CD4-positive, alpha-beta T cell treated with Interleukin-15 for 4 hours (primary cell): ENCODE measurements around the gene OLA1.
"Not testable (repeated sequence)": the region's sequence is repeated elsewhere in the genome, so short reads cannot be mapped to it uniquely, and the experiment has no call there.

Experiments
- DNase-seq: peaks from one replicate; pipeline ENCODE4 v3.0.0-alpha.2; 2020; ENCODE audit warnings: low spot score

The OLA1 gene

DNA sequence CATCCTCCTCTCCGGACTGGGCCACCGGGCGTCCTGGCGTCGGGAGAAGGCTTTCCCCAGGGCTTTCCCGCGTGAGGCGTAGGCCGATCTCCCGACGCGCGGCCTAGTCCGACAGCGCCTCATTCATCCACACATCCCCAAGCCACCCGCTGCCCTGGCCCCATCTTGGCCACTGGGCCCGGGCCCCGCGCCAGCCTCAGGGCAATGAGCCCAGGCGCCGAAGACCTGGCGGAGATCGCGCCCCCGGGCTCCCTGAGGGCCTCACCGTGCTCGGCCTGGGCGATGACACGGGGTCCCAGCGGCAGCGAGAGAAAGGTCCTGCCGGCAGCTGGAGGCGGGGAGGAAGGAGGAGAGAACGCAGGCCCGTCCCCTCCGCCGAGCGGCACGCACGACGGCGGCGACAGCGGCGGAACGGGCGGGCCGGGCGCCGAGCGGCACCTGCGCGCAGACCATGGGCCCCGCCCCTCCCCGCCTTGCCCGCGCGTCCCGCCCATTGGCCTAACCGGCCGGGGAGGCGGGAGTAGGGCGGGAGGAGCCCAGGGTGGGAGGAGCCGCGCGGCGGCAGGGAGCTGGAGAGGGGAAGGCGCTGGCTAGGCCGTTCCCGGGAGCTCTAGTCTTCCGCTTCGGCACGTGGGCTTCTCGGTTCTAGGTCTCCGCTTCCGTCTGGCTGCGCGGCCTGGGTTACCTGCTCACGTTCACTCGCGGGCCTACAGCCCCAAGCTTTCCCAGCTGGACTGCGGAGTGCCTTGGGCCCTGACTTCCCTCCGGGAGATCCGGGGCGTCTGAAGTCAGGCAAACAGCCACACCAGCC lies at the start of gene OLA1:
Gene OLA1 (minus strand): TSS at position 346 of the 811 bp plus-strand sequence. CDS start 1,717 bp downstream, outside the sequence.
- peak; percentile 93 for DNase-seq

DNA sequence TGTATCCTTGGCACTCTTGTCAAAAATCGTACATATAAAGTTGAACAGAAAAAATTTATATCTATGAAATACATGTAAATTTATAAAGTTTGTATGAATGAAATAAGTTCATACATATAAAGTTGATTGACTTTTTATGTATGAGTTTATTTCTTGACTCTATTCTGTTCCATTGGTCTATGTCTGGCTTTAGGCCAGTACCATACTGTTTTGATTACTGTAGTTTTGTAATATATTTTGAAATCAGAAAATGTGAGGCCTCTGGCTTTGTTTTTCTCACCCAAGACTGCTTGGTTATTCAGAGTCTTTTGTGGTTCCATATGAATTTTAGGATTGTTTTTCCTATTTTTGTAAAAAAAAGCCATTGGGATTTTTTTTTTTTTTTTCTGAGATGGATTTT lies 44.6 kb upstream of the OLA1 start:
- no peak for DNase-seq

DNA sequence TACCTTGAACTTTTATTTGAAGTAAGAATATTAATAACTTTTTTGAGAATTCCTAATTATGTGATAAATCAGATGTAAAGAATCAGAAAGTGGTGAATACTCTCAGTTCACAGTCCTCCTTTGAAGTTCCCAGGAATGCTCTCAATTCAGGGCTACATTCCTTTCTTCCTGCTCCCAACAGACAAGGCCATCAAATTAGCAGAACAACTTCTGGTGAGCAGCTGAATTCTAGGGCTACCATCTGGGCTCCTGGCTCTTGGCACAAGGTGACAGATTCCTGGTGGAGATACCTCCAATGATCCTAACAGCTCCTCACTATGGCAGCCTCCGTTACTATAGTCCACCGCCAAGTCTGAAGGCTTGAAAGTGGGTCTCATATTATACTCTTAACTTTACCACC lies 37.8 kb upstream of the OLA1 start:
- DNase-seq, result no peak

DNA sequence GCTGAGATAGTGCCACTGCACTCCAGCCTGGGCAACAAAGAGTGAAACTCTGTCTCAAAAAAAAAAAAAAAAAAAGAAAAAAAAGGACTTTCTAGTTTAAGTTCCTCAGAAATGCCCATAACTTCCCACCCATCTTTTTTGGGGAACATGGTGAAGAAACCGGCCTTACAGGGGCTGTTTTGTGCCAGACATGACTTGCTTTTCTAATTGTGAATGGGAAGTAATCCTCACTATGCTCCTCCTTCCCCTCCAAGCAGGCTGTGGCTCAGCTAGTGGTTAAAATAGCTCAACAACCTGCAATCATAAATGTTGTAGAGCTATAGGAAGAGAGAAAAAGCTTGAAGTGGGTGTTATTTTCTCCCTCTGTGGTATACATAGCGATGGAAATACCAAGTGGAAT lies 34.1 kb upstream of the OLA1 start:
- DNase-seq, result no peak

DNA sequence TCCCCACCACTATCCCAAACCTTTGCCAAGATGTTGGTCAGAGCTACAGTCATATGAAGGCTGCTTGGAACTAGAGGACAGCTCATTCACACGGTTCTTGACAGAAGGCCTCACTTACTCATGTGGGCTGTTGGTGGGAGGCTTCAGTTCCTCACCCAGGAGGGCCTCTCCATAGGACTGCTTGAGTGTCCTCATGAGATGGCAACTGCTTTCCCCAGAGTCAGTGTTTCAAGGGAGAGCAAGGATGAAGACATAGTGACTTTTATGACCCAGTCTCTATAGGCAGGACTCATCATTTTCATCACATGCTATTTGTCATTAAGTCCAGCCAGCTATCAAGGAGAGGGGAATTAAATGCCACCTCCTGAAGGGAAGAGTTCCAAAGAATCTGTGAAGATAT lies 33.4 kb upstream of the OLA1 start:
- no peak for DNase-seq

DNA sequence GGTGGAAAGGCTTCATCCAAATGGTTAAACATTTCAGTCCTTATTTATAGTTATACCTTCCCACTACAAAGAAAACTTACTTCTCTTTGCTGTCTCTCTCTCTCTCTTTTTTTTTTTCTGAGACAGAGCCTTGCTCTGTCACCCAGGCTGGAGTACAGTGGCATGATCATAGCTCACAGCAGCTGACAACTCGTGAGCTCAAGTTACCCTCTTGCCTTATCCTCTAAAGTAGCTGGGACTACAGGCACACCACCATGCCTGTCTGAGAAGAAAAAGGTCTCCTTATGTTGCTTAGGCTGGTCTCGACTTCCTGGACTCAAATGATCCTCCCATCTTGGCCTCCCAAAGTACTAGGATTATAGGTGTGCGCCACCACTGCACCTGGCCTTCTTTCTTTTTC lies 32.3 kb upstream of the OLA1 start:
- DNase-seq, result no peak

DNA sequence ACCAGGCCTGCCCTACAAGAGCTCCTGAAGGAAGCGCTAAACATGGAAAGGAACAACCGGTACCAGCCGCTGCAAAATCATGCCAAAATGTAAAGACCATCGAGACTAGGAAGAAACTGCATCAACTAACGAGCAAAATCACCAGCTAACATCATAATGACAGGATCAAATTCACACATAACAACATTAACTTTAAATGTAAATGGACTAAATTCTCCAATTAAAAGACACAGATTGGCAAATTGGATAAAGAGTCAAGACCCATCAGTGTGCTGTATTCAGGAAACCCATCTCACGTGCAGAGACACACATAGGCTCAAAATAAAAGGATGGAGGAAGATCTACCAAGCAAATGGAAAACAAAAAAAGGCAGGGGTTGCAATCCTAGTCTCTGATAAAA lies 21.9 kb upstream of the OLA1 start:
- not testable (repeated sequence) for DNase-seq

DNA sequence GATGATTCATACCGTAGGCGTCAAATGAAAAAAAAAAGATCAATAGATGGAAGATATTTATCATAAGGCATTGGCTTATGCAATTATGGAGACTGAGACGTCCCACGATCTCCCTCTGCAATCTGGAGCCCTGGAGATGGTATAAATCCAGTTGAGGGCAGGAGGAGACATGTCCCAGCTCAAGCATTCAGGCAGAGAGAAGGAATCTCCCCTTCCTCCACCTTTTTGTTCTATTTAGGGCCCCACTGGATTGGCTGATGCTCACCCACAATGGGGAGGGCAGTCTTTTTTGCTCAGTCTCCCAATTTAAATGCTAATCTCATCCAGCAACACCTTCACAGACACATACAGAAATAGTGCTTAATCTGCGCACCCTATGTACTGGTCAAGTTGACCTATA lies 18.0 kb upstream of the OLA1 start:
- no peak for DNase-seq

DNA sequence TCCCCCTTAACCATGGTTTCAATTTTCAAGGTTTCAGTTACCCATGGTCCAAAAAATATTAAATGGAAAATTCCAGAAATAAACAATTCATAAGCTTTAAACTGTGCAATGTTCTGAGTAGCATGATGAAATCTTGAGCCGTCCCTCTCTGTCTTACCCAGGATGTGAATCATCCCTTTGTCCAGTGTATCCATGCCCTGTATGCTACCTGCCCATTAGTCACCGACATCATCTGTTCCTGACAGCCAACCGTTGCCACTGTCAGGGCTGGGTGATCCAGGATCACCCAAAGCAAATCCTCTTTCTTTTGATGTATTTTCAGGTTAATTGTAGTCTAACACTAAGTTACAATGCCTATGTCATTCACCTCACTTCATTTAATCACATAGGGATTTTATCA lies 15.7 kb upstream of the OLA1 start:
- DNase-seq, result no peak

DNA sequence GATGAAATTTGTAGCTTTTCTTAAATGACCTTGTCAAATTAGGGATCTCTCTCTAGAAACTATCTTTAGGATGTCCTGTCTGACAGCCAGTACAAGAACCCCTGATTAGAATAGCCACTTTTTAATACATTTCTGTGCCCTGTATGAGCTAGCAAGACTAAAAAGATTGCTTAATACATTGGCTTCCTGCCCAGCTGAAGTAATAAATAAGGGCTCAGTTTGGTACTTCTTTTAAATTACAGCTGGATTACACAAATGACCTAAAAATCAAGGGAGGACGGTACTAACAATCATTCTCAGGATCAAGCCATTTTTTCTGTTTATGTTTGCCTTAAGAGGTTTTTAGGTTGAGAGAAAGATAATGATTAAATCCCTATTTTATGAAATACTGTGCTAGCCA lies 11.6 kb upstream of the OLA1 start:
- no peak for DNase-seq

DNA sequence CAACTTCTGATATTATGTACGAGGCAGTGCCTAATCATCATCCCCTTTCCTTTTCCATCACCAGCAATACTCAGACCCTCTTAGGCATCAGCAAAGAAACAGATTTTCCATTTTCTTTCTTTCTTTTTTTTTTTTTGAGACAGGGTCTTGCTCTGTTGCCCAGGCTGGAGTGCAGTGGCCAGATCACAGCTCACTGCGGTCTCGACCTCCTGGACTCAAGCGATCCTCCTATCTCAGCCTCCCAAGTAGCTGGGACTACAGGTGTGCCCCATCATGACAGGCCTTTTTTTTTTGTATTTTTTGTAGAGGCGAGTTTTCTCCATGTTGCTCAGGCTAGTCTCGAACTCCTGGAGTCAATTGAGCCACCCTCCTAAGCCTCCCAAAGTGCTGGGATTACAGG lies 5.9 kb upstream of the OLA1 start:
- DNase-seq, result no peak

DNA sequence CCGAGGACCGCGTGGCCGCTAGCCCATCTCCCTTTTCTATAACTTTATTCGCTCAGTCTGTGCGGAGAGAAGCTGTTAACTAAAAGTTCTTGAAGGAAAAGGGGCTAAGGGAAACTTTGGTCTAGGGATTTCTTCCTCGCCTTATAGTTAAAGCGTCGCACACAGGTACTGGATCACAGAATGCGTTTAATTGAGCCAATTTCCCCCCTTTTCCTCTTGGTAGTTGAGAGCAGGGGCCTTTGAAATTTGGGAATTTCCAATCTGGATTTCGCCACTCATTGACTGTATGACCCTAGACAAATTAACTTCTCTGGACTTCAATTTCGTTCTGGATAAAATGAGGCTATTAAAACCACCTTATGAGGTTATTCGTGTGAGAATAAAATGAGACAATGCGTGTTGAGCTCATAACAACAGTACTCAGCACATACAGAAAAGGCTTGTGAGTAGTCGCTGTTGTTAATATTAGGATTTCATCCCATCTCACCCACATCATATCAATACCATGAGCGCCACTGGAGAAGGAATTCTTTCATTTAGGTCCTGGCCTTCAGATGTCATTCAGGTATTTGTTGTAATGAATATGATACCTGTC lies 763 bp upstream of the OLA1 start:
- DNase-seq, result no peak

DNA sequence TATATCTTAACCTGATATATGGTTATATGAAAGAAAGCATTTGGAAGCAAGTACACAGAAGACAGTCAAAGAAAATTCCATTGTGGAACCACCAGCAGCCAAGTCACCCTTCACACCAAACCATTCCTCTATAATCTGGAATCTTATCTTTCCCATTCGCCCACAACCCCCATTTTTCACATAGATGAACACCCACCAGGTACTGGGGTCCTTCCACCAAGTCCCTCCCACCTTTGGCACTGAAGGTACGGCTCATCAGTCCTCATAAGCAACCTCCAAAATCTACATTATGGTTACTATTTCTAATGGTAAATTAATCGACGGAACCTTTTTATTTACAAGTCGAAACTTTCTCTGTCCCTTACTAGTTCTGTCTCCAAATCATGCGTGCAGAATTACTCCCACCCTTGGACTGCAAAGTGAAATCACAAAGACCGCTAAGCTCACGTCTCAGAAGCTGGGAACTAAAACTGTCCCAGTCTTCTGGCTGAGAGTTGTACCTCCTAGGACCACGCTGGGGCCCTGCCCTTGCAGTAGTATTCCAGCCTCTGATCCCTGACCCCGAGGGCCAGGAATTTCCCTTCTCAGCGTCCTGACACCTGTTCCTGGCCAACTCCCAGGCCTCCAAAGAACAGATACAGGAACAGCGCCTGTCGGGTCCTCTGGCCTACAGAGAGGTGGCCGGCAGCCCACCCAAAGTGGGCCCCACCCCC lies 702 bp downstream of the OLA1 start:
- no peak for DNase-seq

DNA sequence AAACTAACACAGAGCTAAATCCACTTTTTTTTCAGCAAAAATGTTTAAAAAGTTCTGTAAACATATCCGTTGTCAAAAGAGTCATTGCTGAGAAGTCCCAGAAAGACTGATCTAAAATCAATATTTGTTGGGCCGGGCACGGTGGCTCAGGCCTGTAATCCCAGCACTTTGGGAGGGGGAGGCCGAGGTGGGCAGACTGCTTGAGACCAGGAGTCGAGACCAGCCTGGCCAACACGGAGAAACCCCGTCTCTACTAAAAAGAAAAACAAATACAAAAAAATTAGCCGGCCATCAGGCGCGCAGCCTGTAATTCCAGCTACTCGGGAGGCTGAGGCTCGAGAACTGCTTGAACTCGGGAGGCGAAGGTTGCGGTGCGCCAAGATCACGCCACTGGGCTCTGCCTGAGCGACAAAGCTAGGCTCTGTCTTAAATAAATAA lies 1.4 kb downstream of the OLA1 start:
- DNase-seq, result no peak

DNA sequence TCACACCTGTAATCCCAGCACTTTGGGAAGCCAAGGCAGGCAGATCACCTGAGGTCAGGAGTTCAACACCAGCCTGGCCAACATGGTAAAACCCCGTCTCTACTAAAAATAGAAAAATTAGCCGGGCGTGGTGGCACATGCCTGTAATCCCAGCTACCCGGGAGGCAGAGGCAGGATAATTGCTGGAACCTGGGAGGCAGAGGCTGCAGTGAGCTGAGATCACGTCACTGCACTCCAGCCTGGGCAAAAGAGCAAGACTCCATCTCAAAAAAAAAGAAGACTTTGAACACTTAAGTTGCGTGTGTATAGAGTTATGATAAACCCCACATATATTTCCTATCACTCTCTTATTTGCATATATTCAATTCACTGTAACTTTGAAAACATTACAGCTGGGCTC lies 2.7 kb downstream of the OLA1 start:
- DNase-seq, result not testable (repeated sequence)

DNA sequence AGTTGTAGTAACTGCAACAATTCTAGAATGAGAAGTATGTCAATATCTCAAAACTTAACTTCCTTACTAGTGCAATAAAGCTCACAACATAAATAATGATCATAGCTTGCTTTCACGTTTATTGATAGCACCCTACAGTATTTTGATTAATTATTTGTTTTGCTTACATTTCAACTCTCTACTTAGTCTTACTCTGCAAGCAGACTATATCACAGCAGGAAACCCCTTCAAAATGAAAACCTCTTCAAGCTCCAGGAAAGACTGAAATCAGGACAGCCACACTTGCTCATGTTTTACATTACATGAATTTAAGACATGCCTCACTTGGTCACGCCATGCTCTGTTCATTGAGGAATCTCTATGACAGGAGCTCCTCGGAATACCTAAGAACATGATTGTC lies 3.3 kb downstream of the OLA1 start:
- DNase-seq, result no peak

DNA sequence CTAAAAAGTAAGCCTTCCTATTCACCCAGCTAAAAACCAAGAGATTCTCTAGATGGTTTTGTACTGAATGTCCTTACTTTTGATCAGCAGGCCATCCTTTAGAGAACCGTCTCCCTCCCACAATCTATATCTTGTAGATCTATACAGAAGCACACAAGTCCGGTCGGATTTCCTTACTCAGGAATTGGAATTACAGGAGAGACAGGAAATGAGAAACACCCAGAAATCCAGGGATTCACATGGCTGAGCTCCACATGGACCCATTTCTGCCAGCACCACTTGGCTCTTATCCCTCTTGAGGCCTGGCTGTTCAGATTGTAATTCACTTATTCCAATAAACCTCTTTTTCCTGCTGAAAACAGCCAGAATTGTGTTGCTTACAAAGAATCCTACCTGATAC lies 4.5 kb downstream of the OLA1 start:
- DNase-seq, result no peak

DNA sequence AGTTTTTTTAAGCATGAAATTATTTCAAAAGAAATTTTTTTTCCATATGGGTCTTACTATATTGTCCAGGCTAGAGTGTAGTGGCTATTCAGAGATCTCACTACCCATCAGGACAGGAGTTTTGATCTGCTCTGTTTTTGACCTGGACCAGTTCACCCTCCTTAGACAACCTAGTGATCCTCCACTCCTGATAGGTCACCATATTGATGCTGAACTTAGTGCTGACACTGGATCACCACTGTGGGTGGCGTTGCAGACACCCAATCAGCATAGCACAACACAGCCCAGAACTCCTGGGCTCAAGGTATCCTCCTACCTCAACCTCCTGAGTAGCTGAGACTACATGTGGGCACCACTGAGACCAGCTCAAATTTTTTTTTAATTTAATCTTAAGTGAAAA lies 8.2 kb downstream of the OLA1 start:
- DNase-seq, result no peak

DNA sequence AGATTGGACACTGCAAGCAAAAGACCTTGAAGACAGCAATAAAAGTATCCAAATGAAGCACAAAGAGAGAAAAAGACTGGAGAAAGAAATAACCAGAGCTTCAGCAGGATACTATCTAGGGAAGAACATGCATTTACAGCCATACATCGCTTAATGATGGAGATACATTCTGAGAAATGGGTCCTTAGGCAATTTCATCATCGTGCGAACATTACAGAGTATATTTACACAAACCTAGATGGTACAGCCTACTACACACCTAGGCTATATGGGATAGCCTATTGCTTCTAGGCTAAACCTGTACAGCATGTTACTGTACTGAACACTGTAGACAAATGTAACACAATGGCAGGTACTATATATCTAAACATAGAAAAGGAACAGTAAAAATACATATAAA lies 11.9 kb downstream of the OLA1 start:
- DNase-seq, result no peak

DNA sequence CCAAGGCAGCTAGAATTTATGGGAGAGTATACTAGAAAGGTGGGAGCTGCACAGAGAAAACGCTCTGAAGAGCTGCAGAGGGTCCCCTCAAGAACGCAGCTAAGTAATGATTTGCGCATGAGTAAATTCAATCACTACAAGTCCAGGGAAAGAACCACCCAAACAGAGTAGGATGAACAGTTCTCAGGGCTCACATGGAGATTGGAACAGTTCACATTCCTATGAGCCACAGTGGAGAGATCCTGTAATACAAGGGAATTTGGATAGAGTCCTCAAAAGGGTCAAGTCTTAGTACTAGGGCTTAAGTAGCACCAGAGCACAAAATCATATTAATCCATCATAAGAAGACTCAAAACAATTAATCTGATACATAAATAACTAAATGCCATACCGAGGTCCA lies 12.7 kb downstream of the OLA1 start:
- DNase-seq, result no peak

DNA sequence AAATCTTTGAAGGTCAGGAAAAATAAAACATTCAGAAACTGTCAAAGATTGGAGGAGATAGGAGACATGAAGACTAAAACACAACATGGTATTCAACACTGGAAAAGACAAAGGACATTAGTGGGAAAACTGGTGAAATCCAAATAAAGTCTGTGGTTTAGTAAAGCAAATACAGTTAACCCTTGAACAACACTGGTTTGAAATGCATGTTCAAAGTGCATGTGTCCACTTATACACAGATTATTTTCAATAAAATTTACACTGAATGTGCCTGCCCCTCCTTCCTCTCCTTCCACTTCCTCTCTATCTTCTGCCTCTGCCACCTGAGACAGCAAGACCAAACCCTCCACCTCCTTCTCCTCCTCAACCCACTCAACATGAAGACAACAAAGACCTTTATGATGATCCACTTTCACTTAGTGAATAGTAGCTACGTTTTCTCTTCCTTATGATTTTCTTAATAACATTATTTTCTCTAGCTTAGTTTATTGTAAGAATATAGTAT lies 14.5 kb downstream of the OLA1 start:
- no peak for DNase-seq

DNA sequence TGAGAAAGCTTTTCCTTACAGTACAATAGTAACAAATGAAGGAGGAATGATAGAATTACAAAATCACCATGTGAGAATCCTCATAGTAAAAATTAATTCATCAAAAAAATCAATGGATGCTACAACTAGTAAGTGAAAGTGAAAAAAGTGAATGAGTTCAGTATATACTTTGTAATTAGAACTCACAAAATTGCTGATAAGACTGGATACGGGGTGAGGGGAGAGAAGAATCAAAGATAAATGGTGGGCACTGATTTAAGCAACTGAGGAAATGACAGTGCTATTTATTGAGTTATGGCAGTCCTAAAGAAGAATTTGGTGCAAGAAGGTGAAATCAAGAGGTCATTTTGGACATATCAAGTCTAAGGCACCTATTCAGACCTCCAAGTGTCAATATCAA lies 20.6 kb downstream of the OLA1 start:
- DNase-seq, result no peak

DNA sequence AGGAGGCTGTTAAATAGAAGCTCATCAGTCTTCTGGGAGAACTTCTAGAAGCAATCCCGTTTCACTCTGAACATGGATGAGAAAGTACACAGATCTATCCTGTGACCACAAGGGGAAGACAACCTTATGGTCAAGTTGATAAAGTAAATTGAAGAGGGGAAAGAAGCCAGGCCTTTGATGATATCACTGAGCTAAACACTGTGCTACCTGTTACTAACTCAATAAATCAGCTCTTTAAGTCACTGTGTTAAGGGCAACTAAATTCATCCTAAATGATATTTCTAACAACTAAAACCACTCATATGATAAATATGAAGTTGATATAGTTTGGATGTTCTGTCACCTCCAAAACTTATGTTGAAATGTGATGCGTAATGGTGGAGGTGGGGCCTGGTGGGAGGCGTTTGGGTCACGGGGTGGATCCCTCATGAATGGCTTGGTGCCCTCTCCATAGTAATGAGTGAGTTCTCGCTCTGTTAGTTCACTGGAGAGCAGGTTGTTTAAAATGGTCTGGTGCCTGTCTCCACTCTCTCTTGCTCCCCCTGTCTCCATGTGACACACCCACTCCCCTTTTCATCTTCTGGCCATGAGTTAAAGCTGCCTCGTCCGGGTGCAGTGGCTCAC lies 23.6 kb downstream of the OLA1 start:
- DNase-seq, result no peak
